B cell (primary cell): ENCODE data around the gene RAB26. TPM values are rescaled to one million over a fixed set of nuclear protein-coding genes. Genes with fewer than 3 reads are reported as not detected.
A peak's percentile ranks its signal among the peaks of the same experiment; 100 is the strongest.
"Not testable (repeated sequence)": the region's sequence is repeated elsewhere in the genome, so short reads cannot be mapped to it uniquely, and the experiment has no call there.

Source experiments
- ATAC-seq: fragments of 200-7000 bp; cut with Tn5 transposase; one replicate; pipeline ENCODE4 v1.10.0; 2021; ENCODE audit warnings: low read depth, mild to moderate bottlenecking, moderate number of reproducible peaks, moderate library complexity
- CTCF ChIA-PET: fragments of 350-600 bp; sonication (Branson Sonifier 250); formaldehyde crosslinking; loops from one replicate; lab custom pipeline; 2021; ENCODE audit warnings: antibody characterized with exemption, inconsistent platforms; lab: Charles Lee
- POLR2A ChIA-PET: fragments of 350-600 bp; sonication (Branson Sonifier 250); formaldehyde crosslinking; loops from one replicate; lab custom pipeline; 2021; ENCODE audit warnings: antibody characterized with exemption; lab: Charles Lee
- DNase-seq: peaks from one replicate; pipeline ENCODE4 v3.0.0; 2013
- H2AFZ ChIP-seq: 2 replicates; pipeline ENCODE4 v1.6.1; 2012; ENCODE audit warnings: mild to moderate bottlenecking, low read depth, low read length; ENCODE audit not compliant: insufficient read depth, poor library complexity, severe bottlenecking
- H3K27ac ChIP-seq, 2 donors: 1 replicate in 1 of 2; 2 replicates in 1 of 2; pipeline ENCODE4 v1.5.1; 2012 to 2013; ENCODE audit warnings: low read length in 2 of 2, mild to moderate bottlenecking in 2 of 2, moderate library complexity in 1 of 2
- H3K27me3 ChIP-seq, 4 experiments: fragments of 200-600 bp in 1 of 4; sonication (generic) in 1 of 4; replicated peaks in 1 of 4; 1 replicate in 2 of 4; 2 replicates in 2 of 4; pipeline versions ENCODE4 v1.6.1 to v1.7.0; 2013 to 2016; ENCODE audit warnings: low read length in 3 of 4, mild to moderate bottlenecking in 2 of 4, mixed read lengths in 1 of 4, moderate library complexity in 1 of 4; ENCODE audit not compliant: insufficient read depth in 4 of 4, control insufficient read depth in 3 of 4; ENCODE audit errors: control extremely low read depth in 1 of 4
- H3K36me3 ChIP-seq, 2 experiments: replicated peaks in 1 of 2; 1 replicate in 1 of 2; 2 replicates in 1 of 2; pipeline versions ENCODE4 v1.6.1 to v1.7.1; 2013; ENCODE audit warnings: low read length in 1 of 2; ENCODE audit not compliant: insufficient read depth in 2 of 2, control insufficient read depth in 1 of 2; ENCODE audit errors: control extremely low read depth in 1 of 2, extremely low read depth in 1 of 2
- H3K4me1 ChIP-seq, 2 donors: fragments of 200-600 bp in 1 of 2; sonication (generic) in 1 of 2; 1 replicate in 1 of 2; 2 replicates in 1 of 2; pipeline versions ENCODE4 v1.5.1 to v1.6.1; 2013 to 2017; ENCODE audit warnings: low read length in 2 of 2; ENCODE audit not compliant: control insufficient read depth in 2 of 2, insufficient read depth in 2 of 2
- H3K4me2 ChIP-seq: replicated peaks from 2 replicates; pipeline ENCODE3; 2012; ENCODE audit warnings: mild to moderate bottlenecking, low read depth, low read length; ENCODE audit not compliant: poor library complexity, severe bottlenecking
- H3K4me3 ChIP-seq, 5 experiments: fragments of 200-600 bp in 1 of 5; sonication (generic) in 1 of 5; 1 replicate in 3 of 5; 2 replicates in 2 of 5; pipeline versions ENCODE4 v1.5.1 to v1.7.0; 2011 to 2016; ENCODE audit warnings: low read length in 4 of 5, mild to moderate bottlenecking in 4 of 5, low read depth in 2 of 5, control low read depth in 1 of 5, moderate library complexity in 1 of 5; ENCODE audit not compliant: insufficient read depth in 1 of 5; ENCODE audit errors: control extremely low read depth in 1 of 5, extremely low read depth in 1 of 5
- H3K79me2 ChIP-seq: fragments of 200-600 bp; sonication (generic); one replicate; pipeline ENCODE4 v1.6.0; 2016; ENCODE audit warnings: low read length; ENCODE audit not compliant: control insufficient read depth, insufficient read depth
- H3K9ac ChIP-seq: fragments of 200-600 bp; sonication (generic); 2 replicates; pipeline ENCODE4 v1.6.1; 2017; ENCODE audit warnings: mild to moderate bottlenecking, low read length, moderate library complexity
- H3K9me3 ChIP-seq, 3 donors: one replicate each; pipeline versions ENCODE4 v1.6.1 to v1.7.1; 2013; ENCODE audit warnings: low read length in 2 of 3; ENCODE audit not compliant: control insufficient read depth in 2 of 3, insufficient read depth in 1 of 3; ENCODE audit errors: control extremely low read depth in 1 of 3
- H4K20me1 ChIP-seq: 2 replicates; pipeline ENCODE4 v1.6.0; 2012; ENCODE audit warnings: mild to moderate bottlenecking, low read length; ENCODE audit not compliant: insufficient read depth, control insufficient read depth, poor library complexity, severe bottlenecking
- H3K27ac Mint-ChIP-seq: one replicate; pipeline ENCODE4 v1.8.0; 2021; ENCODE audit warnings: mixed read lengths
- H3K27me3 Mint-ChIP-seq: one replicate; pipeline ENCODE4 v1.8.0; 2021; ENCODE audit warnings: mixed read lengths
- H3K4me1 Mint-ChIP-seq: one replicate; pipeline ENCODE4 v1.8.0; 2021; ENCODE audit warnings: mixed read lengths
- H3K4me3 Mint-ChIP-seq: one replicate; pipeline ENCODE4 v1.8.0; 2021; ENCODE audit warnings: mixed read lengths
- H3K9me3 Mint-ChIP-seq: one replicate; pipeline ENCODE4 v1.8.0; 2022; ENCODE audit warnings: mixed read lengths; ENCODE audit not compliant: insufficient read depth
- WGBS: methylation state at CpG from one replicate; pipeline ENCODE4 v1.1.5; 2013; ENCODE audit warnings: missing lambda C conversion rate; ENCODE audit not compliant: insufficient coverage; 5-methylcytosine and 5-hydroxymethylcytosine counted together
- intact Hi-C: fragments of 100-400 bp; cut with micrococcal nuclease; formaldehyde crosslinking; loops from one replicate; pipeline ENCODE4 v1.10.0; 2022
- polyA plus RNA-seq: library from polyadenylated mRNA; depleted of rRNA; stranded (reverse); fragments of >200 nt; gene quantifications from 2 replicates; pipeline ENCODE4 v1.2.3, GENCODE V29; 2012
- total RNA-seq, 2 donors: library from RNA; stranded (reverse); fragments of 120-200 nt in 1 of 2; gene quantifications; 1 replicate in 1 of 2; 2 replicates in 1 of 2; pipeline versions ENCODE4 v1.2.3 to v1.2.4, GENCODE V29; 2013 to 2022

Gene RAB26
- total and polyA plus RNA-seq, 2 donors (not counting 1 experiment from before 2014, with no cell fraction given) = 0.62 to 1.2 TPM

DNA sequence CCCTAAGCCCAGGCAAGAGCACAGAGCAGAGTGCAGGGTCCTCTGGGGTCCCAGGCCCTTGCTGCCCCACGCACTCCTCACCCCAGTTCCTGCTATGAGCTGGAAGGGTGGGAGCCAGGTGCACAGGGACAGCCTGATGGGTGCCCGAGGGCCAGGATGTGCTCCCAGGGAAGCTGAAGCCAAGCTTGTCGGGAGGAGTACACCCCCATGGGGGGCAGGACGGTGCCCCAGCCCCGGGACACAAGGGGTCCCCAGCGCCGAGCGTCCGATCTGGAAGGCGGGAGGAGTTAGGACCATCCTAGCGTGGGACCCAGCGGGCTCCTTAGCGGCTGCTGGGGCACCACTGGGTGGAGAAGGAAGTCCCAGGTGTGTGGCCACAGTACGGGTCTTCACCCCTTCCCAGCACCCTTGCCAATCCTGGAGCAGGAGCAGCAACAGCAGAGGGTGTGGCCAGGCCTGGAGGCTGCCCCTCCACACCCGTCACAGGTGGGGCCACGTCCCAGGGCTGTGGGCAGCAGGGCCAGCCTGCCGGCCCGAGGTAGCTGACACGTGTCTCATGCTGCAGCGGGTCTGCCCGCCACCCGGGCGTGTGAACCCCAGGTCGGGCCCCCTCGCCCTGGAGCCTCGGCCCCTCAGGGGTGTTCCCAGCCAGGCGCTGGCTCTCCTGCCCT lies 24.6 kb upstream of the RAB26 start:
- H3K9ac ChIP-seq, H3K27me3 Mint-ChIP-seq, ATAC-seq, H3K9me3 Mint-ChIP-seq, H3K4me3 Mint-ChIP-seq, POLR2A ChIA-PET, H3K27me3 ChIP-seq, H3K4me1 ChIP-seq, H2AFZ ChIP-seq, CTCF ChIA-PET, intact Hi-C loops, H3K36me3 ChIP-seq, H3K27ac ChIP-seq, DNase-seq, H3K9me3 ChIP-seq, H3K79me2 ChIP-seq, H3K4me3 ChIP-seq, H3K27ac Mint-ChIP-seq, H3K4me2 ChIP-seq: not testable (repeated sequence)
- peaks cover 22% of the 10 kb centered on the region for H3K4me1 Mint-ChIP-seq
- 68% methylated on average over 7 of the region's 27 CpGs for WGBS
- H4K20me1 ChIP-seq = peaks cover 15% of the 10 kb centered on the region

GRCh38 chr16:2124377-2124693 lies 24.1 kb upstream of the RAB26 start:
- POLR2A ChIA-PET, DNase-seq, ATAC-seq, H3K79me2 ChIP-seq, H3K36me3 ChIP-seq, H3K4me2 ChIP-seq, CTCF ChIA-PET, H3K4me3 ChIP-seq, H3K9ac ChIP-seq, H3K9me3 ChIP-seq, H3K27me3 Mint-ChIP-seq, H3K27ac Mint-ChIP-seq, H2AFZ ChIP-seq, H3K27me3 ChIP-seq, intact Hi-C loops, H3K27ac ChIP-seq, H3K4me3 Mint-ChIP-seq, H3K9me3 Mint-ChIP-seq: not testable (repeated sequence)
- peaks cover 22% of the 10 kb centered on the region for H3K4me1 Mint-ChIP-seq
- Histone ChIP-seq H4K20me1 (peaks cover 15% of the 10 kb centered on the region), H3K4me1 (peaks cover 5 to 15% of the 10 kb centered on the region in 2 donors)
- 50% methylated on average over 6 of the region's 11 CpGs for WGBS

DNA sequence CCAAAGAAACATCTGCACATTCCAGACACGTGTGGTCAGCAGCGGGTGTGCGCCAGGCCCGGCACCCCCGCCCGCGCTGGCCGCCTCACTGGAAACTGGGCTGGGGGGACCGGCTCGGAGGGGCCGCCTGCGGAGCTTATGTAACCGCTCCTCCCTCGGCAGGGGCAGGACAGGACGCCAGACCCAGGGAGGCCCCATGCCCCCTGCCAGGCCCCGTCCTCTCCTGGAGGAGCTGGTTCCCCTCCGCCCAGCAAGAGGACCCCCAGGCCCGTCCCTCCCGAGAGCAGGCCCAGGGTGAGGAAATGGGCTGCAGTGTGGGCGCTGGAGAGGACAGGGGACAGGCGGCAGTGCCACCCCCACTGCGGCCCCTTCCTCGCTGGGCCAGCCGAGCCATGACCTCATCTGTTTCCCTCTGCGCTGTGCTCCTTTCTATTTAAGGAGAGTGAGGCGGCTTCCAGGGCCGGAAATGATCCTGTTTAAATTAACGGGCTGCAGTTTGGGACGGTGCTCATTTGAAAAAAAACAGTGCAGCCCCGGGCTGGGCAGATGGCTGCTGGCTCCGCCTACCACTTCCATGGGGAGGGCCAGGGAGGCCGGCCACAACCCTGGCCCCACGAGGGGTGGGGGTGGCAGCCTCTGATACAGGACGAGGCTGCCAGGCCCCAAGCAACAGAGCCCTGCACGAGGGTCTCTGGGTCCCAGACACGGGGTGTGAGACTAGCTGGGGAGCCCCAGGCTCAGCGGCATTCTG lies 23.6 kb upstream of the RAB26 start:
- ATAC-seq, H3K4me3 Mint-ChIP-seq, H3K27me3 Mint-ChIP-seq, H3K27ac Mint-ChIP-seq, H3K79me2 ChIP-seq, H3K4me3 ChIP-seq, H3K4me2 ChIP-seq, H3K9me3 ChIP-seq, H3K9ac ChIP-seq, H3K9me3 Mint-ChIP-seq, CTCF ChIA-PET, H3K27me3 ChIP-seq, H3K36me3 ChIP-seq, H3K27ac ChIP-seq, POLR2A ChIA-PET, H2AFZ ChIP-seq, intact Hi-C loops: not testable (repeated sequence)
- peaks cover 15% of the 10 kb centered on the region for H4K20me1 ChIP-seq
- WGBS = 36% methylated on average over 29 of the region's 37 CpGs
- H3K4me1 Mint-ChIP-seq = peaks cover 22% of the 10 kb centered on the region
- DNase-seq = peak; percentile 25
- peaks cover 5 to 17% of the 10 kb centered on the region in 2 donors for H3K4me1 ChIP-seq

DNA sequence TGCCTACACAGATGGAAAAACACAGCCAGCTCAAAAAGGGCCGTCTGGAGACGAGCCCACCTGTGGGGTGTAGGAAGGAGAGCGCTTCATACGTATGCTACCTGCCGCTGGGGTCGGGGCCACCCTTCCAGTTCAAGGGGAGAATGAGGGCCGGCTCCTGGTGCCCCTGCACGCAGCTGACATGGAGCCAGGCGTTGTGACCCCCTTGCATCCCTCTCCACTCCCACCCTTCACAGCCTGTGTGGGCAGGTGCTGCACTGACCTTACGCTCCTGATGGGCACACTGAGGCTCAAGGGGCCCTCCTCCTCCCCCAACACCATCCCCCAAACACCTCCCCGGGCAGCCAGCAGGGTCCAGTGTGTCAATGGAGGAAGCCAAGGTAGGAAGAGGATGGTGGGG lies 22.8 kb upstream of the RAB26 start:
- H3K9me3 ChIP-seq, H3K27ac Mint-ChIP-seq, intact Hi-C loops, H3K9ac ChIP-seq, H3K27me3 Mint-ChIP-seq, DNase-seq, H3K79me2 ChIP-seq, H3K9me3 Mint-ChIP-seq, H3K4me3 Mint-ChIP-seq, H3K27ac ChIP-seq, ATAC-seq, H3K4me2 ChIP-seq, H3K4me3 ChIP-seq, CTCF ChIA-PET, H3K27me3 ChIP-seq, H3K36me3 ChIP-seq, H2AFZ ChIP-seq, POLR2A ChIA-PET: not testable (repeated sequence)
- 60% methylated on average over 4 of the region's 11 CpGs for WGBS
- H3K4me1 ChIP-seq = peaks cover 5 to 17% of the 10 kb centered on the region in 2 donors
- H4K20me1 ChIP-seq = peaks cover 15% of the 10 kb centered on the region
- peaks cover 22% of the 10 kb centered on the region for H3K4me1 Mint-ChIP-seq
